ENCODE measurements around the gene SPSB2.

DNA sequence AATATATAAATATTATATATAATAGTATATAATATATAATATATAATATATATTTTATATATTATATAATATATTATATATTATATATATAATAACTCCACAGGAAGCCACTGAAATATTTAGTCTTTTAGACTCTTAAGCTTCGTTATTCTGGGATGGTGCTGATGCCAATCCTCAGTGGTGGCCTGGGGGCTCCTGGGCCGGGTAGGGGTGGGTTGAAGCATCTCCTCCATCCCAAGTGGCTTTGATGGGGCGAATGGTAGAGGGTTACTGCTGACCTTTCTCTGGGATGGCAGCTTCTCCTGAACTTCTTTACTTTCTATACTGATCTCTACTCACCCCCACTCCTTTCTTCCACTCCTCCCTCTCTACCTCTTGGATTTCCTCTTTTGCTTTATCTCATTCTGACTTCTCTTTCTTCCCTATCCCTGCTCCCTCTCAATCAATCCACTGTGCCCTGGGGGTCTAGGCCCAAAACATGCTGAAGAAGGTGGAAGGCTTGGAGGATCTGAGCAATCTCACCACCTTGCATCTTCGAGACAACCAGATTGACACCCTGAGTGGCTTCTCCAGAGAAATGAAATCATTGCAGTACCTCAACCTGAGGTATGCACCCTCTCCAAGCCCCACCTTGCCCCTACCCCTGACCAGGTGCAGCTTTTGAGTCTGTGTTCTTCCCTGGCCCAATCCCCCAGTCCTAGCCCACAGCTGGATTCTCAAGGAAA is 36.5 kb upstream of the SPSB2 start:
- TF ChIP-seq GATA2 (IDR thresholded peaks at IDR 0.05; ENCODE audit: low read depth, low read length) (no peak), GATA3 (IDR thresholded peaks at IDR 0.05; ENCODE audit: low read depth, low read length) (no peak)
